IMR-90 (cell line): ENCODE data around the gene MARF1. TPM values are rescaled to one million over a fixed set of nuclear protein-coding genes. Genes with fewer than 3 reads are reported as not detected.

ENCODE experiments used
- ATAC-seq: fragments of 200-7000 bp; cut with Tn5 transposase; 2 replicates; pipeline ENCODE4 v1.9.1; 2020; ENCODE audit warnings: low read depth, mild to moderate bottlenecking, moderate library complexity
- BruUV-seq: library from RNA; stranded (reverse); fragments of 400-500 nt; replicated peaks from 2 replicates; lab custom pipeline; 2021; lab: Mats Ljungman, UMichigan
- CTCF ChIA-PET: fragments of 300-600 bp; formaldehyde crosslinking; extraction: SDS; loops from one replicate; lab custom pipeline; 2021; ENCODE audit warnings: antibody characterized with exemption; lab: Yijun Ruan, JAX
- POLR2A ChIA-PET: fragments of 300-600 bp; sonication (Branson Sonifier 250); formaldehyde crosslinking; loops from one replicate; lab custom pipeline; 2022; ENCODE audit warnings: antibody characterized with exemption; ENCODE audit not compliant: unreplicated experiment; lab: Charles Lee
- DNase-seq: peaks from one replicate; pipeline ENCODE4 v3.0.0; 2013
- H2AFZ ChIP-seq: replicated peaks from 2 replicates; pipeline ENCODE3; 2013; ENCODE audit warnings: low read length, mild to moderate bottlenecking; ENCODE audit not compliant: poor library complexity
- H2AK5ac ChIP-seq: 2 replicates; pipeline ENCODE4 v1.6.1; 2013; ENCODE audit warnings: low read depth, low read length, inconsistent platforms
- H2AK9ac ChIP-seq: replicated peaks from 2 replicates; pipeline ENCODE3; 2013; ENCODE audit warnings: mild to moderate bottlenecking, low read depth, low read length, moderate library complexity; ENCODE audit not compliant: poor library complexity
- H2BK120ac ChIP-seq: 2 replicates; pipeline ENCODE4 v1.6.1; 2013; ENCODE audit warnings: low read depth, low read length, inconsistent platforms
- H2BK15ac ChIP-seq: 3 replicates; pipeline ENCODE4 v1.6.1; 2013; ENCODE audit warnings: low read depth, low read length, inconsistent platforms
- H2BK20ac ChIP-seq: 2 replicates; pipeline ENCODE4 v1.6.1; 2013; ENCODE audit warnings: low read depth, mild to moderate bottlenecking, inconsistent platforms, low read length, moderate library complexity
- H2BK5ac ChIP-seq: 2 replicates; pipeline ENCODE4 v1.6.1; 2013; ENCODE audit warnings: mild to moderate bottlenecking, low read depth, low read length, inconsistent platforms; ENCODE audit not compliant: poor library complexity, severe bottlenecking
- H3K14ac ChIP-seq: replicated peaks from 2 replicates; pipeline ENCODE4 v1.6.1; 2013; ENCODE audit warnings: low read depth, low read length, inconsistent platforms
- H3K18ac ChIP-seq: 2 replicates; pipeline ENCODE4 v1.6.1; 2013; ENCODE audit warnings: low read depth, low read length, control low read depth
- H3K23ac ChIP-seq: 2 replicates; pipeline ENCODE4 v1.6.1; 2013; ENCODE audit warnings: low read depth, low read length, inconsistent platforms
- H3K27ac ChIP-seq: 2 replicates; pipeline ENCODE4 v1.5.1; 2013; ENCODE audit warnings: mild to moderate bottlenecking, control low read depth, low read length; ENCODE audit not compliant: insufficient read depth
- H3K27me3 ChIP-seq: 2 replicates; pipeline ENCODE4 v1.6.1; 2013; ENCODE audit warnings: low read length; ENCODE audit not compliant: control insufficient read depth, insufficient read depth
- H3K36me3 ChIP-seq: 2 replicates; pipeline ENCODE4 v1.6.1; 2013; ENCODE audit warnings: low read length, mixed read lengths; ENCODE audit not compliant: control insufficient read depth, insufficient read depth
- H3K4ac ChIP-seq: 2 replicates; pipeline ENCODE4 v1.6.1; 2013; ENCODE audit warnings: low read depth, low read length, inconsistent platforms
- H3K4me1 ChIP-seq: 2 replicates; pipeline ENCODE4 v1.6.1; 2013; ENCODE audit warnings: low read length, mixed read lengths; ENCODE audit not compliant: control insufficient read depth, insufficient read depth
- H3K4me2 ChIP-seq: 2 replicates; pipeline ENCODE4 v1.6.1; 2013; ENCODE audit warnings: low read depth, mild to moderate bottlenecking, control low read depth, low read length, moderate library complexity
- H3K4me3 ChIP-seq: 2 replicates; pipeline ENCODE4 v1.5.1; 2013; ENCODE audit warnings: low read depth, mild to moderate bottlenecking, control low read depth, low read length, moderate library complexity; ENCODE audit not compliant: insufficient read depth
- H3K56ac ChIP-seq: 2 replicates; pipeline ENCODE4 v1.6.1; 2013; ENCODE audit warnings: low read length, inconsistent platforms; ENCODE audit not compliant: insufficient read depth; ENCODE audit errors: extremely low read depth
- H3K79me1 ChIP-seq, 2 experiments: 2 replicates each; pipeline ENCODE4 v1.6.1; 2013; ENCODE audit warnings: low read length in 2 of 2, inconsistent platforms in 1 of 2, low read depth in 1 of 2
- H3K9ac ChIP-seq: 2 replicates; pipeline ENCODE4 v1.6.1; 2013; ENCODE audit warnings: low read depth, low read length, control low read depth
- H3K9me1 ChIP-seq: 2 replicates; pipeline ENCODE4 v1.6.1; 2013; ENCODE audit warnings: low read length, inconsistent platforms; ENCODE audit not compliant: insufficient read depth
- H3K9me3 ChIP-seq: 2 replicates; pipeline ENCODE4 v1.6.1; 2013; ENCODE audit warnings: low read length; ENCODE audit not compliant: control insufficient read depth, insufficient read depth
- H4K20me1 ChIP-seq: 2 replicates; pipeline ENCODE4 v1.6.1; 2013; ENCODE audit warnings: low read length, inconsistent platforms; ENCODE audit not compliant: insufficient read depth
- H4K5ac ChIP-seq: 2 replicates; pipeline ENCODE4 v1.6.1; 2013; ENCODE audit warnings: mild to moderate bottlenecking, low read depth, low read length, control low read depth
- H4K8ac ChIP-seq, 2 experiments: 2 replicates each; pipeline ENCODE4 v1.6.1; 2013; ENCODE audit warnings: low read depth in 2 of 2, low read length in 2 of 2, control low read depth in 1 of 2, inconsistent platforms in 1 of 2
- H4K91ac ChIP-seq: 2 replicates; pipeline ENCODE4 v1.6.1; 2013; ENCODE audit warnings: low read depth, low read length, inconsistent platforms; ENCODE audit not compliant: insufficient read depth
- BHLHE40 ChIP-seq: fragments of 150-350 bp; IDR thresholded peaks from 2 replicates; pipeline ENCODE4 v1.6.1; 2016; ENCODE audit warnings: mild to moderate bottlenecking, low read depth, low read length
- CEBPB ChIP-seq: IDR thresholded peaks from 2 replicates; pipeline ENCODE4 v1.6.1; 2012; ENCODE audit warnings: low read depth, low read length, improper control_type of control experiment
- CTCF ChIP-seq: conservative IDR thresholded peaks from 2 replicates; pipeline ENCODE4 v1.5.1; 2012; ENCODE audit warnings: mild to moderate bottlenecking, low read depth, low read length, improper control_type of control experiment
- ELK1 ChIP-seq: fragments of 150-350 bp; IDR thresholded peaks from 2 replicates; pipeline ENCODE4 v1.6.1; 2016; ENCODE audit warnings: low read depth, mild to moderate bottlenecking, low read length, moderate library complexity, borderline replicate concordance
- FOS ChIP-seq: fragments of 150-350 bp; IDR thresholded peaks from 2 replicates; pipeline ENCODE4 v1.6.1; 2016; ENCODE audit warnings: low read depth, low read length
- MAFK ChIP-seq: IDR thresholded peaks from 2 replicates; pipeline ENCODE4 v1.6.1; 2012; ENCODE audit warnings: low read depth, low read length, improper control_type of control experiment
- MAZ ChIP-seq: IDR thresholded peaks from 2 replicates; pipeline ENCODE4 v1.6.1; 2012; ENCODE audit warnings: low read depth, mild to moderate bottlenecking, low read length, improper control_type of control experiment, moderate library complexity, borderline replicate concordance
- MXI1 ChIP-seq: IDR thresholded peaks from 2 replicates; pipeline ENCODE4 v1.6.1; 2012; ENCODE audit warnings: low read depth, mild to moderate bottlenecking, low read length, moderate library complexity, borderline replicate concordance
- NFE2L2 ChIP-seq: fragments of 150-350 bp; IDR thresholded peaks from 2 replicates; pipeline ENCODE4 v1.6.1; 2016; ENCODE audit warnings: low read depth, mild to moderate bottlenecking, low read length
- POLR2A ChIP-seq: IDR thresholded peaks from 2 replicates; pipeline ENCODE4 v1.6.1; 2012; ENCODE audit warnings: mild to moderate bottlenecking, low read depth, low read length
- RCOR1 ChIP-seq: IDR thresholded peaks from 2 replicates; pipeline ENCODE4 v1.6.1; 2012; ENCODE audit warnings: mild to moderate bottlenecking, low read length, improper control_type of control experiment; ENCODE audit not compliant: insufficient replicate concordance
- RFX5 ChIP-seq: IDR thresholded peaks from 2 replicates; pipeline ENCODE4 v1.8.0; 2012; ENCODE audit warnings: low read depth, mild to moderate bottlenecking, low read length, moderate library complexity
- SMC3 ChIP-seq: fragments of 150-350 bp; IDR thresholded peaks from 2 replicates; pipeline ENCODE4 v1.6.1; 2016; ENCODE audit warnings: low read depth, mild to moderate bottlenecking, antibody characterized with exemption, low read length, moderate library complexity
- USF2 ChIP-seq: fragments of 150-350 bp; IDR thresholded peaks from 2 replicates; pipeline ENCODE4 v1.6.1; 2017; ENCODE audit warnings: mild to moderate bottlenecking, antibody characterized with exemption, low read length, low read depth
- WGBS, 2 experiments: methylation state at CpG; one replicate each; pipeline versions ENCODE4 v1.1.5 to v1.1.7; 2013; ENCODE audit warnings: missing lambda C conversion rate in 2 of 2; ENCODE audit not compliant: insufficient read length in 1 of 2; ENCODE audit errors: extremely low coverage in 2 of 2; 5-methylcytosine and 5-hydroxymethylcytosine counted together
- dilution Hi-C: fragments of 300-500 bp; cut with HindIII; formaldehyde crosslinking; loops from one replicate; pipeline ENCODE4 v1.14.3; 2018; ENCODE audit warnings: low sequenced_read_pairs; ENCODE audit not compliant: unreplicated experiment
- in situ Hi-C: fragments of 300-500 bp; cut with MboI; formaldehyde crosslinking; loops from 3 replicates; pipeline ENCODE4 v1.14.3; 2019; ENCODE audit warnings: low sequenced_read_pairs, inconsistent platforms, mixed read lengths
- intact Hi-C: fragments of 100-400 bp; cut with micrococcal nuclease; formaldehyde crosslinking; loops from 2 replicates; pipeline ENCODE4 v1.10.0; 2022
- polyA plus RNA-seq, 3 experiments: library from polyadenylated mRNA; depleted of rRNA; stranded (reverse); fragments of >200 nt; gene quantifications; 2 replicates each; pipeline ENCODE4 v1.2.3, GENCODE V29; 2012; ENCODE audit warnings: low replicate concordance in 1 of 3
- total RNA-seq: library from RNA; depleted of rRNA; stranded (reverse); fragments of >200 nt; gene quantifications from 2 replicates; pipeline ENCODE4 v1.2.3, GENCODE V29; 2012

The MARF1 gene
- total and polyA plus RNA-seq, 2 of the 4 experiments (the other 2 are of a cell fraction): 9.0 to 12.9 TPM

GRCh38 chr16:15621889-15622288 lies 21.1 kb downstream of the MARF1 start:
- no peak overlapping the region for H4K8ac ChIP-seq
- dilution Hi-C loops: no loop called here
- H3K23ac ChIP-seq: no peak overlapping the region
- no peak overlapping the region for H3K4me3 ChIP-seq
- no peak overlapping the region for H3K4ac ChIP-seq
- H3K27me3 ChIP-seq: no peaks in the 10 kb centered on the region
- no peak overlapping the region for H2AFZ ChIP-seq
- intact Hi-C loops: no loop called here
- H2BK5ac ChIP-seq: no peak overlapping the region
- no peak overlapping the region for H2AK5ac ChIP-seq
- no peak overlapping the region for H2AK9ac ChIP-seq
- no peak overlapping the region for H3K4me2 ChIP-seq
- no peak overlapping the region for H2BK120ac ChIP-seq
- no peak for TF ChIP-seq POLR2A
- no peak for TF ChIP-seq RFX5
- TF ChIP-seq CTCF: no peak
- no peak for TF ChIP-seq MAFK
- no peak for TF ChIP-seq CEBPB
- TF ChIP-seq SMC3: no peak
- TF ChIP-seq NFE2L2: no peak
- no peak for TF ChIP-seq MAZ
- TF ChIP-seq RCOR1: no peak
- TF ChIP-seq USF2: no peak
- no peak for TF ChIP-seq MXI1
- TF ChIP-seq ELK1: no peak
- TF ChIP-seq BHLHE40: no peak
- TF ChIP-seq FOS: no peak
- peaks cover 21% of the 10 kb centered on the region for H3K9me1 ChIP-seq
- DNase-seq: no peak
- H3K56ac ChIP-seq: no peak overlapping the region
- no peak overlapping the region for H2BK20ac ChIP-seq
- BruUV-seq: no TSS peak
- H3K9me3 ChIP-seq: no peaks in the 10 kb centered on the region
- no peak overlapping the region for H4K91ac ChIP-seq
- no peak overlapping the region for H3K27ac ChIP-seq
- no peak overlapping the region for H3K18ac ChIP-seq
- no peak overlapping the region for H2BK15ac ChIP-seq
- peaks cover 9% of the 10 kb centered on the region for H3K4me1 ChIP-seq
- no peak overlapping the region for H3K14ac ChIP-seq
- WGBS, 2 experiments: 90% methylated on average over 2 of the region's 8 CpGs; no CpG with 5 or more reads in 1 of the 2 experiments
- ChIA-PET POLR2A (no interaction called here), CTCF (interaction anchor here (1.1 kb wide), 1 partner anchor 17 kb away, joined by 5 read pairs; no protein-coding TSS in a partner anchor)
- no peaks in the 10 kb centered on the region for H4K20me1 ChIP-seq
- in situ Hi-C loops: no loop called here
- peaks cover 0 to 10% of the 10 kb centered on the region in 2 experiments; a peak in 1 of 4 replicates for H3K79me1 ChIP-seq
- H4K5ac ChIP-seq: no peak overlapping the region
- H3K9ac ChIP-seq: no peak overlapping the region
- no peak for ATAC-seq
- peaks cover 49% of the 10 kb centered on the region for H3K36me3 ChIP-seq
